ENCODE measurements around the gene DPM3.

Gene DPM3

DNA sequence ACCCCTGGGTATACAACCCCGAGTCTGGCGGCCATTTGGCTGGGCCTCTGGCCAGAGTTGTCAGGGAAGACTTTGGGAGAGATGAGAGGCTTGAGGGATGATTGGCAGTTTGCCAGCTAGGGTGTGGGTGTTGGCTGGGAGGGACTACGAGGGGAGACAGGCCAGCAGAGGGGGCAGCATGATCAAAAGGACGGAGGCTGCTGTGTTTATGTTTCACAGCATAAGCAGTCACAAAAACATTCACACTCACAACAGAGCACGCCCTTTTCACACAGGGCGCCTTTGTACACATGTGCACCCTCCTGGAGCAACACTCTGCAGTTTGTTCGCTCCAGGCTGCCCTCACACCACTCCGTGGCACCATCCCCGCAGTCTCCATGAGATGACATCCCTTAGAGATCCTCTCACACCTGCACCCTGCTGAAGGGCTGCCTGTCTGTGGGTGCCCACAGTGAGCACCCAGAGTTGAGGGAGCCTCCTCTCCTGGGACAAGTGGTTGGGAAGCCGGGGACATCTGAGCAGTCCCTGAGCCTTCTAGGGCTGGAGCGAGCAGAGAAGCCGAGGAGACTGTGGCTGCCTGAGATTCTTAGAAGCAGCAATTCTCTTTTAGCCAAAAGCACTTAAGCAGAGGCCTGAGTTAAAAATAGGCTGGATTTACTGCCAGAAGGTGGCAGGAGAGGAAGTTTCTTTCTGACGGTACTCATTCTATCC, 46.3 kb downstream of the DPM3 start:
- no peaks in the 10 kb centered on the region for H3K9me2 ChIP-seq (replicated peaks; ENCODE audit: control insufficient read depth, low read length)
- H3K4me2 ChIP-seq (ENCODE audit: low read length): no peak overlapping the region
- no peaks in the 10 kb centered on the region for H3K79me2 ChIP-seq (ENCODE audit: control insufficient read depth, low read length)
- H3K27me3 ChIP-seq (ENCODE audit: control insufficient read depth, low read length): peaks cover 25% of the 10 kb centered on the region
- no peaks in the 10 kb centered on the region for H4K20me1 ChIP-seq (ENCODE audit: control insufficient read depth, insufficient read depth, low read depth, low read length)
- H3F3A ChIP-seq (ENCODE audit: control insufficient read depth, insufficient read depth): no peaks in the 10 kb centered on the region
- TF ChIP-seq, protein P1, sequence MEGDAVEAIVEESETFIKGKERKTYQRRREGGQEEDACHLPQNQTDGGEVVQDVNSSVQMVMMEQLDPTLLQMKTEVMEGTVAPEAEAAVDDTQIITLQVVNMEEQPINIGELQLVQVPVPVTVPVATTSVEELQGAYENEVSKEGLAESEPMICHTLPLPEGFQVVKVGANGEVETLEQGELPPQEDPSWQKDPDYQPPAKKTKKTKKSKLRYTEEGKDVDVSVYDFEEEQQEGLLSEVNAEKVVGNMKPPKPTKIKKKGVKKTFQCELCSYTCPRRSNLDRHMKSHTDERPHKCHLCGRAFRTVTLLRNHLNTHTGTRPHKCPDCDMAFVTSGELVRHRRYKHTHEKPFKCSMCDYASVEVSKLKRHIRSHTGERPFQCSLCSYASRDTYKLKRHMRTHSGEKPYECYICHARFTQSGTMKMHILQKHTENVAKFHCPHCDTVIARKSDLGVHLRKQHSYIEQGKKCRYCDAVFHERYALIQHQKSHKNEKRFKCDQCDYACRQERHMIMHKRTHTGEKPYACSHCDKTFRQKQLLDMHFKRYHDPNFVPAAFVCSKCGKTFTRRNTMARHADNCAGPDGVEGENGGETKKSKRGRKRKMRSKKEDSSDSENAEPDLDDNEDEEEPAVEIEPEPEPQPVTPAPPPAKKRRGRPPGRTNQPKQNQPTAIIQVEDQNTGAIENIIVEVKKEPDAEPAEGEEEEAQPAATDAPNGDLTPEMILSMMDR (IDR thresholded peaks at IDR 0.05; ENCODE audit: low read depth, low read length, poor library complexity, severe bottlenecking): no peak
- no peak for TF ChIP-seq EZH2phosphoT487 (IDR thresholded peaks at IDR 0.05; ENCODE audit: borderline replicate concordance, low read length)
- no peak overlapping the region for H3K4me3 ChIP-seq (ENCODE audit: low read length)
- H3K9me3 ChIP-seq (ENCODE audit: control insufficient read depth, insufficient read depth, low read length): no peaks in the 10 kb centered on the region
- H3K27ac ChIP-seq (ENCODE audit: low read depth, low read length): no peak overlapping the region
- H3K36me3 ChIP-seq (ENCODE audit: control insufficient read depth, low read length): no peaks in the 10 kb centered on the region
- peaks cover 11% of the 10 kb centered on the region for H3K4me1 ChIP-seq (ENCODE audit: control insufficient read depth, low read length)

DNA sequence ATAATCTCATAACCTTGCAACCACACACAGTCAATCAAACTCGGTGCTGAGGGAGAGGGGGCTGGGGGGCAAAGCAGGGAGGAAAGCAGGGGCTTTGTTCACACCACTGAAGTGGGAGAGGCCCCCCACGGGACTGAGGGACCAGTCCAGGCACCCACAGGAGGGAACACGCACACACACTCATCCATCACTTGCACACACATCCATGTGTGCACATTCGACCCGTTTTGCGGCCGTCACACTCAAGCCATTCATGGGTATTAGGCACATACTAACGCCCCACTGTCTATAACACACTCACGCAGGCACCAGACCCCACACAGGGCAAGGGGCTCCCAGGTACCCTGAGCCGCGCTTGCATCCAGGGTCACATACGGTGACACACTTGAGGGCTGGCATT, 47.7 kb downstream of the DPM3 start:
- peaks cover 11% of the 10 kb centered on the region for H3K4me1 ChIP-seq (ENCODE audit: control insufficient read depth, low read length)
- H3K79me2 ChIP-seq (ENCODE audit: control insufficient read depth, low read length): no peaks in the 10 kb centered on the region
- peaks cover 5% of the 10 kb centered on the region; the same call in 1 of the 2 replicates for H3F3A ChIP-seq (ENCODE audit: control insufficient read depth, insufficient read depth)
- no peaks in the 10 kb centered on the region for H3K9me3 ChIP-seq (ENCODE audit: control insufficient read depth, insufficient read depth, low read length)
- no peak overlapping the region for H3K4me3 ChIP-seq (ENCODE audit: low read length)
- H3K4me2 ChIP-seq (ENCODE audit: low read length): no peak overlapping the region
- H3K9me2 ChIP-seq (replicated peaks; ENCODE audit: control insufficient read depth, low read length): no peaks in the 10 kb centered on the region
- H3K36me3 ChIP-seq (ENCODE audit: control insufficient read depth, low read length): no peaks in the 10 kb centered on the region
- H3K27me3 ChIP-seq (ENCODE audit: control insufficient read depth, low read length): peaks cover 23% of the 10 kb centered on the region
- no peak overlapping the region for H3K27ac ChIP-seq (ENCODE audit: low read depth, low read length)
- no peaks in the 10 kb centered on the region for H4K20me1 ChIP-seq (ENCODE audit: control insufficient read depth, insufficient read depth, low read depth, low read length)
- TF ChIP-seq, protein P1 (IDR thresholded peaks at IDR 0.05; ENCODE audit: low read depth, low read length, poor library complexity, severe bottlenecking): no peak
- no peak for TF ChIP-seq EZH2phosphoT487 (IDR thresholded peaks at IDR 0.05; ENCODE audit: borderline replicate concordance, low read length)

DNA sequence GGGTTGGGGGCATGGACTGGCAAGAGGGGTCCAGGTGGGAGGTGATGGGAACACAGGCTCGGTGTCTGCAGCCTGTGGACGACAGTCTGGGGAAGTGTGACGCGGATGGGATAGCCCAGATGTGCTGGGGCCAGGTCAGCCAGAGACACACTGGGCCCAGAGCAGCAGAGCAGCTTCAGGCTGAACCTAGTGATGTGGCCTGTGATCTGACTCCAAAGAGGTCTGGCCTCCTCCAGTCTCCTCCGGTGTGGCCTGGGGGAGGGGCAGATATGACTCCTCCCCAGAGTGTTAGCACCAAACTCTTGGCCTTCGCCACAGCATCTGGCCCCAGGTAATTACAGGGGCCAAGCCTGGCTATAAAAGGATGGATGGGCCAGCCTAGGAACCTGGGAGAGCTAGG, 48.2 kb downstream of the DPM3 start:
- Histone ChIP-seq H3K9me3 (ENCODE audit: control insufficient read depth, insufficient read depth, low read length) (no peaks in the 10 kb centered on the region), H3F3A (ENCODE audit: control insufficient read depth, insufficient read depth) (peaks cover 8% of the 10 kb centered on the region; the same call in 1 of the 2 replicates), H3K27me3 (ENCODE audit: control insufficient read depth, low read length) (peaks cover 22% of the 10 kb centered on the region), H3K36me3 (ENCODE audit: control insufficient read depth, low read length) (no peaks in the 10 kb centered on the region), H3K4me1 (ENCODE audit: control insufficient read depth, low read length) (peaks cover 14% of the 10 kb centered on the region), H3K4me2 (ENCODE audit: low read length) (no peak overlapping the region), H4K20me1 (ENCODE audit: control insufficient read depth, insufficient read depth, low read depth, low read length) (no peaks in the 10 kb centered on the region), H3K79me2 (ENCODE audit: control insufficient read depth, low read length) (no peaks in the 10 kb centered on the region), H3K4me3 (ENCODE audit: low read length) (no peak overlapping the region), H3K9me2 (replicated peaks; ENCODE audit: control insufficient read depth, low read length) (no peaks in the 10 kb centered on the region), H3K27ac (ENCODE audit: low read depth, low read length) (no peak overlapping the region)
- TF ChIP-seq, protein P1 (IDR thresholded peaks at IDR 0.05; ENCODE audit: low read depth, low read length, poor library complexity, severe bottlenecking): no peak
- TF ChIP-seq EZH2phosphoT487 (IDR thresholded peaks at IDR 0.05; ENCODE audit: borderline replicate concordance, low read length): no peak

Data from DOHH2 (cell line).